GM12878 (cell line): ENCODE data around the gene FILIP1L. TPM values are rescaled to one million over a fixed set of nuclear protein-coding genes. Genes with fewer than 3 reads are reported as not detected.

Experiments
- ATAC-seq: fragments of 200-7000 bp; cut with Tn5 transposase; 3 replicates; pipeline ENCODE4 v1.9.1; 2020; ENCODE audit warnings: mild to moderate bottlenecking, moderate library complexity
- BruUV-seq: library from RNA; stranded (reverse); fragments of 400-500 nt; replicated peaks from 2 replicates; lab custom pipeline; 2021; lab: Mats Ljungman, UMichigan
- CTCF ChIA-PET: fragments of 300-600 bp; sonication (Branson Sonifier 250); formaldehyde crosslinking; extraction: SDS; loops from one replicate; lab custom pipeline; 2021; ENCODE audit warnings: inconsistent platforms; lab: Yijun Ruan, JAX
- POLR2A ChIA-PET: fragments of 350-600 bp; formaldehyde crosslinking; extraction: SDS; loops from one replicate; lab custom pipeline; 2021; ENCODE audit warnings: inconsistent platforms; lab: Charles Lee
- RAD21 ChIA-PET: fragments of 300-600 bp; sonication (Branson Sonifier 250); formaldehyde crosslinking; loops from one replicate; lab custom pipeline; 2023; ENCODE audit warnings: antibody characterized with exemption; ENCODE audit not compliant: unreplicated experiment; lab: Charles Lee
- SMC1A ChIA-PET: fragments of 300-600 bp; sonication (Branson Sonifier 250); formaldehyde crosslinking; loops from one replicate; lab custom pipeline; 2023; ENCODE audit not compliant: unreplicated experiment, uncharacterized antibody; lab: Charles Lee
- DNase-seq: peaks from one replicate; pipeline ENCODE4 v3.0.0-alpha.2; 2011; ENCODE audit warnings: low read depth, low spot score
- FAIRE-seq: peaks from 3 replicates; lab custom pipeline; 2011; peaks lifted over from hg19 to GRCh38; lab: Jason Lieb, UNC
- H2AFZ ChIP-seq: 2 replicates; pipeline ENCODE4 v1.6.0; 2011; ENCODE audit warnings: low read depth, low read length, control low read depth; ENCODE audit not compliant: control insufficient read depth
- H3K27ac ChIP-seq: 2 replicates; pipeline ENCODE4 v1.5.1; 2011; ENCODE audit warnings: control low read depth; ENCODE audit not compliant: control insufficient read depth, insufficient read depth
- H3K27me3 ChIP-seq, 2 experiments: replicated peaks in 1 of 2; 2 replicates each; pipeline versions ENCODE4 v1.6.0 to v1.6.1; 2011; ENCODE audit warnings: low read length in 1 of 2; ENCODE audit not compliant: control insufficient read depth in 2 of 2, insufficient read depth in 2 of 2
- H3K36me3 ChIP-seq, 2 experiments: 2 replicates each; pipeline ENCODE4 v1.5.1; 2011; ENCODE audit warnings: low read length in 1 of 2; ENCODE audit not compliant: control insufficient read depth in 2 of 2, insufficient read depth in 2 of 2
- H3K4me1 ChIP-seq: 2 replicates; pipeline ENCODE4 v1.6.1; 2011; ENCODE audit warnings: mild to moderate bottlenecking, low read length, moderate library complexity, mixed read lengths; ENCODE audit not compliant: control insufficient read depth, insufficient read depth
- H3K4me2 ChIP-seq: 2 replicates; pipeline ENCODE4 v1.6.0; 2011; ENCODE audit warnings: control low read depth; ENCODE audit not compliant: control insufficient read depth, insufficient read depth
- H3K4me3 ChIP-seq: fragments of 200-600 bp; sonication (generic); 2 replicates; pipeline ENCODE4 v1.5.1; 2016
- H3K79me2 ChIP-seq: 2 replicates; pipeline ENCODE4 v1.6.0; 2011; ENCODE audit warnings: low read length; ENCODE audit not compliant: control insufficient read depth, insufficient read depth
- H3K9ac ChIP-seq: 2 replicates; pipeline ENCODE4 v1.8.0; 2011; ENCODE audit warnings: low read length, control low read depth, mixed read lengths; ENCODE audit not compliant: control insufficient read depth, insufficient read depth
- H3K9me3 ChIP-seq: replicated peaks from 3 replicates; pipeline ENCODE4 v1.5.1; 2011; ENCODE audit warnings: mild to moderate bottlenecking, low read length; ENCODE audit not compliant: control insufficient read depth, insufficient read depth
- H4K20me1 ChIP-seq: 2 replicates; pipeline ENCODE4 v1.6.0; 2011; ENCODE audit not compliant: control insufficient read depth, insufficient read depth
- BCL11A ChIP-seq: IDR thresholded peaks from 2 replicates; pipeline ENCODE4 v1.6.1; 2011; ENCODE audit warnings: low read depth, low read length
- BHLHE40 ChIP-seq, 2 experiments: fragments of 450-650 bp in 1 of 2; IDR thresholded peaks; 2 replicates each; pipeline ENCODE4 v1.6.1; 2011 to 2017; ENCODE audit warnings: low read depth in 2 of 2, borderline replicate concordance in 1 of 2, improper control_type of control experiment in 1 of 2, low read length in 1 of 2, mild to moderate bottlenecking in 1 of 2
- BRCA1 ChIP-seq: IDR thresholded peaks from 2 replicates; pipeline ENCODE4 v1.6.1; 2011; ENCODE audit warnings: low read depth, low read length, improper control_type of control experiment
- E2F8 ChIP-seq: fragments of 450-650 bp; IDR thresholded peaks from 2 replicates; pipeline ENCODE4 v1.6.1; 2018; ENCODE audit warnings: mild to moderate bottlenecking, low read depth, moderate library complexity; ENCODE audit not compliant: partially characterized antibody
- EP300 ChIP-seq, 2 experiments: fragments of 150-350 bp in 1 of 2; IDR thresholded peaks; 2 replicates each; pipeline ENCODE4 v1.6.1; 2011 to 2012; ENCODE audit warnings: low read depth in 2 of 2, low read length in 2 of 2, borderline replicate concordance in 1 of 2, improper control_type of control experiment in 1 of 2, inconsistent platforms in 1 of 2; ENCODE audit not compliant: control insufficient read depth in 1 of 2
- ETV6 ChIP-seq, 2 experiments: fragments of 450-650 bp in 1 of 2; IDR thresholded peaks in 1 of 2; conservative IDR thresholded peaks in 1 of 2; 2 replicates each; pipeline ENCODE4 v1.6.1; 2014; ENCODE audit warnings: antibody characterized with exemption in 1 of 2, borderline replicate concordance in 1 of 2, low read depth in 1 of 2, mild to moderate bottlenecking in 1 of 2, moderate library complexity in 1 of 2
- EZH2 ChIP-seq: IDR thresholded peaks from 2 replicates; pipeline ENCODE4 v1.6.1; 2012; ENCODE audit warnings: low read depth, mild to moderate bottlenecking, control low read depth, inconsistent platforms, low read length, borderline replicate concordance; ENCODE audit not compliant: control insufficient read depth
- GATAD2B ChIP-seq: fragments of 450-650 bp; conservative IDR thresholded peaks from 2 replicates; pipeline ENCODE4 v1.6.1; 2017; ENCODE audit warnings: low read depth, mild to moderate bottlenecking, moderate library complexity
- IKZF1 ChIP-seq: fragments of 450-650 bp; conservative IDR thresholded peaks from 2 replicates; pipeline ENCODE4 v1.6.1; 2017; ENCODE audit warnings: antibody characterized with exemption, mild to moderate bottlenecking
- IKZF2 ChIP-seq, 2 experiments: fragments of 450-650 bp; IDR thresholded peaks; 2 replicates each; pipeline ENCODE4 v1.6.1; 2017; ENCODE audit warnings: mild to moderate bottlenecking in 2 of 2, moderate library complexity in 2 of 2
- MEF2B ChIP-seq: fragments of 450-650 bp; IDR thresholded peaks from 2 replicates; pipeline ENCODE4 v1.6.1; 2018; ENCODE audit warnings: mild to moderate bottlenecking, moderate library complexity; ENCODE audit not compliant: partially characterized antibody, poor library complexity, severe bottlenecking
- MTA3 ChIP-seq: IDR thresholded peaks from 2 replicates; pipeline ENCODE4 v1.6.1; 2012; ENCODE audit warnings: low read length, inconsistent platforms, borderline replicate concordance
- POLR2A ChIP-seq: IDR thresholded peaks from 2 replicates; pipeline ENCODE4 v1.6.1; 2011; ENCODE audit warnings: low read depth, mild to moderate bottlenecking, low read length
- RB1 ChIP-seq: fragments of 450-650 bp; formaldehyde crosslinking; IDR thresholded peaks from 2 replicates; pipeline ENCODE4 v1.6.1; 2017; ENCODE audit warnings: mild to moderate bottlenecking, borderline replicate concordance
- SIX5 ChIP-seq: IDR thresholded peaks from 2 replicates; pipeline ENCODE4 v1.6.1; 2011; ENCODE audit warnings: mild to moderate bottlenecking, low read depth, low read length, moderate library complexity; ENCODE audit not compliant: severe bottlenecking
- SMAD5 ChIP-seq: IDR thresholded peaks from 2 replicates; pipeline ENCODE4 v1.6.1; 2016; ENCODE audit warnings: antibody characterized with exemption, low read depth
- SMC3 ChIP-seq: IDR thresholded peaks from 2 replicates; pipeline ENCODE4 v1.6.1; 2011; ENCODE audit warnings: low read length, improper control_type of control experiment, borderline replicate concordance
- TARDBP ChIP-seq: IDR thresholded peaks from 2 replicates; pipeline ENCODE4 v1.6.1; 2016; ENCODE audit warnings: borderline replicate concordance
- WGBS: methylation state at CpG from one replicate; pipeline ENCODE4 v1.1.6; 2016; ENCODE audit warnings: low lambda C conversion rate; ENCODE audit not compliant: insufficient replicate concordance, insufficient coverage; ENCODE audit errors: missing lambda C conversion rate; 5-methylcytosine and 5-hydroxymethylcytosine counted together
- in situ Hi-C: fragments of 300-500 bp; cut with MboI; formaldehyde crosslinking; loops from 9 replicates; pipeline ENCODE4 v1.14.3; 2018; ENCODE audit warnings: mixed read lengths
- intact Hi-C: fragments of 100-400 bp; cut with micrococcal nuclease; formaldehyde crosslinking; loops from one replicate; pipeline ENCODE4 v1.14.2; 2022; ENCODE audit not compliant: unreplicated experiment
- polyA plus RNA-seq, 11 experiments: library from polyadenylated mRNA; depleted of rRNA in 4 of 11; unstranded in 6 of 11; stranded (reverse) in 5 of 11; fragments of >200 nt; fragmentation: Nextera tagmentation in 4 of 11; fragmentation: Illumina TruSeq in 1 of 11; extraction: Ambion mirVana in 4 of 11; extraction: Trizol in 1 of 11; gene quantifications; 1 replicate in 1 of 11; 2 replicates in 10 of 11; pipeline versions ENCODE4 v1.2.1 to v1.2.3, GENCODE V29; 2011 to 2016; ENCODE audit warnings: inconsistent platforms in 2 of 11, missing spikeins in 2 of 11, low read depth in 1 of 11
- total RNA-seq, 4 experiments: library from RNA; depleted of rRNA in 3 of 4; stranded (reverse); fragments of >200 nt in 3 of 4; fragmentation: Illumina TruSeq in 1 of 4; extraction: Trizol in 1 of 4; gene quantifications; 2 replicates each; pipeline versions ENCODE4 v1.2.1 to v1.2.3, GENCODE V29; 2013 to 2021
- TF ChIP-seq, protein P1 (sequence below): IDR thresholded peaks from 2 replicates; pipeline ENCODE4 v1.6.1; 2012; ENCODE audit warnings: low read depth, low read length, improper control_type of control experiment

FILIP1L gene
- total and polyA plus RNA-seq, 10 of the 15 experiments (the other 5 are each of a cell fraction or from before 2014, with no cell fraction given) = 0.24 to 6.1 (median 3.5) TPM

- TF ChIP-seq BHLHE40 (IDR thresholded peaks at IDR 0.05; ENCODE audit: borderline replicate concordance in 1 of 2, low read depth in 2 of 2, low read length in 1 of 2) (no peak), POLR2A (no peak), TARDBP (no peak), IKZF1 (no peak)
- TF ChIP-seq, protein P1, sequence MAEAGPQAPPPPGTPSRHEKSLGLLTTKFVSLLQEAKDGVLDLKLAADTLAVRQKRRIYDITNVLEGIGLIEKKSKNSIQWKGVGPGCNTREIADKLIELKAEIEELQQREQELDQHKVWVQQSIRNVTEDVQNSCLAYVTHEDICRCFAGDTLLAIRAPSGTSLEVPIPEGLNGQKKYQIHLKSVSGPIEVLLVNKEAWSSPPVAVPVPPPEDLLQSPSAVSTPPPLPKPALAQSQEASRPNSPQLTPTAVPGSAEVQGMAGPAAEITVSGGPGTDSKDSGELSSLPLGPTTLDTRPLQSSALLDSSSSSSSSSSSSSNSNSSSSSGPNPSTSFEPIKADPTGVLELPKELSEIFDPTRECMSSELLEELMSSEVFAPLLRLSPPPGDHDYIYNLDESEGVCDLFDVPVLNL = no peak
Measured at GRCh38 chr3:99951701-99952100, 162.6 kb downstream of the FILIP1L start (continued).

DNA sequence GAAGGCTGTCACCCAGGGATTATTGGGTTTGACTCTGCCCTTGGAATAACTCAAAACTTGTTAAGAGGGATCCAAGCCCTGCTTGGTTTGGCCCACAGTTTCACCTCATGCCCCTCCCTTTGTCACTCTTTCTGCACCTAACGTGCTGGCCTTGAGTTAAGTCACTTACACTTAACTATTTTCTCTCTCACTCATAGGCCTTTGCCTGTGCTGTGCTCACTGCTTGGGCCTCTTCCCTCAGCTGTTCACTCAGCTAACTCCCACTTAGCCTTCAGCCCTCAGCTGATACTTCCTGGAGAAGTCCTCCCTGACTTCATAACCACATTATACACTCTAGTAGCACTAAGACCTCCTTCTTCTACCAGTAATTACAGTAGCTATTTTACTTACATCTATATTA lies 163.4 kb downstream of the FILIP1L start:
- DNase-seq (no peak), FAIRE-seq (no peak), ATAC-seq (no peak)
- RAD21 ChIA-PET = no interaction called here
- H3K4me3 ChIP-seq = no peak overlapping the region
- H3K36me3 ChIP-seq = no peaks in the 10 kb centered on the region
- CTCF ChIA-PET = interaction anchor here (0.8 to 3.0 kb wide), 5 partner anchors 13 to 119 kb away, joined by 3 to 9 read pairs (median 4); no protein-coding TSS in a partner anchor
- no peak overlapping the region for H3K9ac ChIP-seq
- SMC1A ChIA-PET = interaction anchor here (0.6 to 1.6 kb wide), 6 partner anchors 9 to 97 kb away, joined by 3 to 5 read pairs (median 3); no protein-coding TSS in a partner anchor
- WGBS = 100% methylated on average over 1 of the region's 1 CpG
- H3K79me2 ChIP-seq = no peaks in the 10 kb centered on the region
- no peak overlapping the region for H2AFZ ChIP-seq
- no peak overlapping the region for H3K27ac ChIP-seq
- POLR2A ChIA-PET = interaction anchor here (0.6 kb wide), 2 partner anchors 12 to 69 kb away, joined by 3 to 4 read pairs; no protein-coding TSS in a partner anchor
- BruUV-seq = no TSS peak
- H3K4me2 ChIP-seq = no peak overlapping the region
- no peaks in the 10 kb centered on the region for H3K9me3 ChIP-seq
- no peaks in the 10 kb centered on the region for H4K20me1 ChIP-seq
- H3K27me3 ChIP-seq = no peaks in the 10 kb centered on the region
- in situ Hi-C loops = no loop called here
- intact Hi-C loops = no loop called here
- H3K4me1 ChIP-seq = no peaks in the 10 kb centered on the region
- TF ChIP-seq SIX5 (no peak), ETV6 (conservative IDR thresholded peaks at IDR 0.05 in 1 of 2, IDR thresholded peaks at IDR 0.05 in 1 of 2; ENCODE audit: borderline replicate concordance in 1 of 2, low read depth in 1 of 2) (no peak), GATAD2B (no peak), RB1 (no peak), BCL11A (no peak), MEF2B (no peak), MTA3 (no peak), SMC3 (no peak), IKZF2 (IDR thresholded peaks at IDR 0.05) (no peak), SMAD5 (no peak), EP300 (IDR thresholded peaks at IDR 0.05; ENCODE audit: borderline replicate concordance in 1 of 2, control insufficient read depth in 1 of 2, low read depth in 2 of 2, low read length in 2 of 2) (no peak), BRCA1 (no peak), E2F8 (no peak), EZH2 (no peak)
- TF ChIP-seq, protein P1 = no peak
